HCT116 (cell line): Measurements from ENCODE around the gene AKAP13. TPM values are rescaled to one million over a fixed set of nuclear protein-coding genes. Genes with fewer than 3 reads are reported as not detected.

Source experiments
- ATAC-seq: fragments of 200-7000 bp; cut with Tn5 transposase; 2 replicates; pipeline ENCODE4 v1.9.1; 2020; ENCODE audit warnings: mild to moderate bottlenecking, moderate library complexity
- BruUV-seq: library from RNA; stranded (reverse); fragments of 400-500 nt; replicated peaks from 2 replicates; lab custom pipeline; 2021; lab: Mats Ljungman, UMichigan
- CTCF ChIA-PET: fragments of 300-600 bp; sonication (Branson Sonifier 250); formaldehyde crosslinking; loops from one replicate; lab custom pipeline; 2021; ENCODE audit warnings: antibody characterized with exemption; lab: Charles Lee
- POLR2A ChIA-PET: fragments of 300-600, 350-600 bp; sonication (Branson Sonifier 250); formaldehyde crosslinking; loops from one replicate; lab custom pipeline; 2021; ENCODE audit warnings: antibody characterized with exemption; lab: Charles Lee
- RAD21 ChIA-PET, 2 experiments: fragments of 300-600 bp; sonication (Branson Sonifier 250); formaldehyde crosslinking; loops; one replicate each; lab custom pipeline; 2023; ENCODE audit warnings: low total read pairs in 2 of 2; ENCODE audit not compliant: uncharacterized antibody in 2 of 2, unreplicated experiment in 2 of 2, low non-redundant PET in 1 of 2; lab: Charles Lee
- DNase-seq: peaks from one replicate; pipeline ENCODE4 v3.0.0-alpha.2; 2010; ENCODE audit warnings: low read depth, low spot score
- H2AFZ ChIP-seq: fragments of 200-600 bp; shearing (Covaris generic), sonication (generic); 2 replicates; pipeline ENCODE4 v1.6.1; 2017; ENCODE audit warnings: low read depth, mixed run types, mixed read lengths, antibody characterized with exemption, low read length; ENCODE audit not compliant: poor library complexity, severe bottlenecking
- H3K27ac ChIP-seq: 2 replicates; pipeline ENCODE4 v1.5.1; 2012; ENCODE audit warnings: low read depth, low read length
- H3K27me3 ChIP-seq: fragments of 200-600 bp; sonication (generic); 2 replicates; pipeline ENCODE4 v1.6.1; 2016; ENCODE audit warnings: mixed run types, low read length, mixed read lengths; ENCODE audit not compliant: insufficient read depth
- H3K36me3 ChIP-seq, 2 experiments: fragments of 200-500 bp in 1 of 2; fragments of 200-600 bp in 1 of 2; sonication (Bioruptor generic) in 1 of 2; sonication (generic) in 1 of 2; 2 replicates each; pipeline versions ENCODE4 v1.5.1 to v1.6.1; 2014 to 2016; ENCODE audit warnings: low read length in 2 of 2, inconsistent platforms in 1 of 2, mixed read lengths in 1 of 2, mixed run types in 1 of 2; ENCODE audit not compliant: insufficient read depth in 2 of 2, control insufficient read depth in 1 of 2
- H3K4me1 ChIP-seq, 2 experiments: fragments of 200-600 bp in 1 of 2; sonication (generic) in 1 of 2; 2 replicates each; pipeline versions ENCODE4 v1.5.1 to v1.6.1; 2012 to 2017; ENCODE audit warnings: low read length in 2 of 2, inconsistent platforms in 1 of 2, mild to moderate bottlenecking in 1 of 2, mixed read lengths in 1 of 2, mixed run types in 1 of 2, moderate library complexity in 1 of 2; ENCODE audit not compliant: insufficient read depth in 2 of 2, control insufficient read depth in 1 of 2
- H3K4me2 ChIP-seq: fragments of 200-600 bp; sonication (generic); 2 replicates; pipeline ENCODE4 v1.6.1; 2017; ENCODE audit warnings: mixed run types, low read length, mixed read lengths
- H3K4me3 ChIP-seq, 2 experiments: fragments of 200-600 bp in 1 of 2; sonication (generic) in 1 of 2; replicated peaks in 1 of 2; 2 replicates each; pipeline ENCODE4 v1.5.1; 2011 to 2016; ENCODE audit warnings: low read length in 2 of 2, control low read depth in 1 of 2, low read depth in 1 of 2, mild to moderate bottlenecking in 1 of 2, mixed read lengths in 1 of 2, mixed run types in 1 of 2
- H3K79me2 ChIP-seq: fragments of 200-600 bp; sonication (generic); 2 replicates; pipeline ENCODE4 v1.6.1; 2017; ENCODE audit warnings: mild to moderate bottlenecking, mixed run types, low read length, moderate library complexity, mixed read lengths; ENCODE audit not compliant: insufficient read depth
- H3K9ac ChIP-seq: fragments of 200-600 bp; sonication (generic); 2 replicates; pipeline ENCODE4 v1.6.1; 2016; ENCODE audit warnings: low read length, mixed read lengths
- H3K9me2 ChIP-seq: fragments of 200-600 bp; sonication (generic), shearing (Covaris generic); 2 replicates; pipeline ENCODE4 v1.6.1; 2017; ENCODE audit warnings: mixed run types, mild to moderate bottlenecking, moderate library complexity; ENCODE audit not compliant: insufficient read depth
- H3K9me3 ChIP-seq, 2 experiments: fragments of 200-500 bp in 1 of 2; fragments of 200-600 bp in 1 of 2; sonication (Bioruptor generic) in 1 of 2; sonication (generic) in 1 of 2; 2 replicates each; pipeline ENCODE4 v1.6.1; 2014 to 2017; ENCODE audit warnings: low read length in 2 of 2, mixed read lengths in 2 of 2, inconsistent platforms in 1 of 2, low read depth in 1 of 2, mild to moderate bottlenecking in 1 of 2, mixed run types in 1 of 2, moderate library complexity in 1 of 2; ENCODE audit not compliant: control insufficient read depth in 1 of 2, insufficient read depth in 1 of 2
- H4K20me1 ChIP-seq: fragments of 200-600 bp; sonication (generic), shearing (Covaris generic); 2 replicates; pipeline ENCODE4 v1.6.1; 2017; ENCODE audit warnings: mixed run types, mild to moderate bottlenecking, moderate library complexity; ENCODE audit not compliant: insufficient read depth
- ATF3 ChIP-seq: IDR thresholded peaks from 2 replicates; pipeline ENCODE4 v1.6.1; 2012
- CBX3 ChIP-seq: IDR thresholded peaks from 2 replicates; pipeline ENCODE4 v1.6.1; 2012; ENCODE audit warnings: low read depth
- CEBPB ChIP-seq: IDR thresholded peaks from 2 replicates; pipeline ENCODE4 v1.6.1; 2012; ENCODE audit warnings: low read depth
- ELF1 ChIP-seq: IDR thresholded peaks from 2 replicates; pipeline ENCODE4 v1.6.1; 2012; ENCODE audit warnings: low read depth, borderline replicate concordance
- EZH2 ChIP-seq: fragments of 200-600 bp; sonication (generic); IDR thresholded peaks from 2 replicates; pipeline ENCODE4 v1.6.1; 2017; ENCODE audit warnings: antibody characterized with exemption, mixed run types
- FOSL1 ChIP-seq: IDR thresholded peaks from 2 replicates; pipeline ENCODE4 v1.6.1; 2012; ENCODE audit warnings: low read depth
- JUND ChIP-seq: IDR thresholded peaks from 2 replicates; pipeline ENCODE4 v1.6.1; 2012
- POLR2A ChIP-seq: IDR thresholded peaks from 2 replicates; pipeline ENCODE4 v1.7.0; 2011; ENCODE audit warnings: borderline replicate concordance; ENCODE audit not compliant: insufficient read depth, insufficient read length; ENCODE audit errors: extremely low read depth
- POLR2AphosphoS5 ChIP-seq: IDR thresholded peaks from 2 replicates; pipeline ENCODE4 v1.6.1; 2011; ENCODE audit warnings: mild to moderate bottlenecking, low read depth, low read length, moderate library complexity
- RAD21 ChIP-seq: IDR thresholded peaks from 2 replicates; pipeline ENCODE4 v1.6.1; 2012; ENCODE audit warnings: low read depth, mild to moderate bottlenecking
- REST ChIP-seq: IDR thresholded peaks from 2 replicates; pipeline ENCODE4 v1.6.1; 2012; ENCODE audit warnings: low read depth
- SP1 ChIP-seq: IDR thresholded peaks from 2 replicates; pipeline ENCODE4 v1.6.1; 2012; ENCODE audit warnings: low read depth
- SRF ChIP-seq: IDR thresholded peaks from 2 replicates; pipeline ENCODE4 v1.6.1; 2012; ENCODE audit warnings: low read depth
- YY1 ChIP-seq: IDR thresholded peaks from 2 replicates; pipeline ENCODE4 v1.6.1; 2011; ENCODE audit warnings: low read length, low read depth, moderate library complexity, mild to moderate bottlenecking; ENCODE audit not compliant: insufficient replicate concordance; ENCODE audit errors: extremely low read depth
- ZFX ChIP-seq: fragments of 450-650 bp; IDR thresholded peaks from 2 replicates; pipeline ENCODE4 v1.6.1; 2017
- ZNF274 ChIP-seq: fragments of 200-500 bp; sonication (Bioruptor generic); IDR thresholded peaks from 2 replicates; pipeline ENCODE4 v1.6.1; 2014; ENCODE audit warnings: mild to moderate bottlenecking, low read depth, low read length, inconsistent platforms
- intact Hi-C: fragments of 100-400 bp; cut with micrococcal nuclease; formaldehyde crosslinking; loops from 2 replicates; pipeline ENCODE4 v1.10.0; 2022
- total RNA-seq: library from RNA; stranded (reverse); gene quantifications from one replicate; pipeline ENCODE4 v1.2.1, GENCODE V29; 2021; ENCODE audit not compliant: unreplicated experiment

AKAP13 gene
- total RNA-seq, 1 experiment from 2014 or later, result 43.1 TPM

GRCh38 chr15:85623315-85624049, 243.1 kb downstream of the AKAP13 start:
- Histone ChIP-seq H3K79me2 (no peaks in the 10 kb centered on the region), H3K4me3 (no peak overlapping the region), H3K4me1 (no peaks in the 10 kb centered on the region; a peak in 1 of 4 replicates), H3K27ac (no peak overlapping the region)
- no peak for DNase-seq
- TF ChIP-seq EZH2 (no peak), ZNF274 (no peak), POLR2AphosphoS5 (no peak), ELF1 (no peak)
- TF ChIP-seq, all 23 proteins: peak for 0
- intact Hi-C loops, result no loop called here
- no peaks in the 10 kb centered on the region for H4K20me1 ChIP-seq
- CTCF ChIA-PET, result no interaction called here
- no peak overlapping the region for H3K9ac ChIP-seq
- no peak overlapping the region for H3K4me2 ChIP-seq
- H3K9me2 ChIP-seq, result no peaks in the 10 kb centered on the region
- H3K36me3 ChIP-seq, result no peaks in the 10 kb centered on the region
- no peak overlapping the region for H2AFZ ChIP-seq
- no TSS peak for BruUV-seq
- no peaks in the 10 kb centered on the region for H3K9me3 ChIP-seq
- RAD21 ChIA-PET, result no interaction called here
- POLR2A ChIA-PET, result no interaction called here
- H3K27me3 ChIP-seq, result no peaks in the 10 kb centered on the region
- ATAC-seq, result no peak

- Histone ChIP-seq H4K20me1 (no peaks in the 10 kb centered on the region), H3K9ac (no peak overlapping the region), H3K27ac (no peak overlapping the region), H3K4me1 (no peaks in the 10 kb centered on the region; a peak in 1 of 4 replicates), H3K9me3 (no peaks in the 10 kb centered on the region), H2AFZ (no peak overlapping the region), H3K79me2 (no peaks in the 10 kb centered on the region), H3K9me2 (no peaks in the 10 kb centered on the region), H3K4me2 (no peak overlapping the region), H3K4me3 (no peak overlapping the region), H3K36me3 (no peaks in the 10 kb centered on the region), H3K27me3 (no peaks in the 10 kb centered on the region)
- ATAC-seq (no peak), DNase-seq (no peak)
- ChIA-PET RAD21 (no interaction called here), POLR2A (no interaction called here), CTCF (no interaction called here)
- no TSS peak for BruUV-seq
- intact Hi-C loops, result no loop called here
- TF ChIP-seq YY1, result no peak
- no peak for TF ChIP-seq CEBPB
- TF ChIP-seq CBX3, result no peak
- TF ChIP-seq SRF, result no peak
- no peak for TF ChIP-seq ZNF274
- no peak for TF ChIP-seq REST
- TF ChIP-seq POLR2AphosphoS5, result no peak
- TF ChIP-seq FOSL1, result no peak
- no peak for TF ChIP-seq SP1
- TF ChIP-seq RAD21, result no peak
- TF ChIP-seq JUND, result no peak
- TF ChIP-seq ATF3, result no peak
- no peak for TF ChIP-seq ZFX
- no peak for TF ChIP-seq ELF1
- no peak for TF ChIP-seq EZH2
- TF ChIP-seq POLR2A, result no peak
Measured at GRCh38 chr15:85624291-85624801, 243.9 kb downstream of the AKAP13 start.
